GM12874 (cell line): ENCODE measurements around the gene ARHGAP26.

Source experiments
- TF ChIP-seq, protein P1 (sequence below): IDR thresholded peaks from 2 replicates; pipeline ENCODE4 v1.5.1; 2011; ENCODE audit warnings: low read depth, mild to moderate bottlenecking, control low read depth, low read length, moderate library complexity; ENCODE audit not compliant: insufficient read depth

ARHGAP26 gene

DNA sequence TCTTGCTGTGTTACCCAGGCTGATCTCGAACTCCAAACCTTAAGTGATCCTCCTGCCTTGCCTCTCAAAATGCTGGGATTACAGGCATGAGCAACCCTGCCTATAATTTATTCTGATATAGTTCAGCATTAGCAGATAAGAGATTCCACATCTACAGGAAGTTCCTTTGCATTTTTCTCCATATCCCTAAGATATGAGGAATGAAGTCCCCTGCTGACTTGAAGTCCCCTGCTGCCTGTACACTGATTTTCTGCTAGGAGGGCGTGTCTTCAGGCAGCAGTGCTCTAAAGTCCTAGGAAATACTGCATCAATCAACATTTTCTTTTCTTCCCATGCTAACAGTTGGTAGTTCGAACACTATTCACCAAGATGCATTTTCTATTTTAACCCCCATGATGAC lies 105.8 kb downstream of the ARHGAP26 start:
- TF ChIP-seq, protein P1, sequence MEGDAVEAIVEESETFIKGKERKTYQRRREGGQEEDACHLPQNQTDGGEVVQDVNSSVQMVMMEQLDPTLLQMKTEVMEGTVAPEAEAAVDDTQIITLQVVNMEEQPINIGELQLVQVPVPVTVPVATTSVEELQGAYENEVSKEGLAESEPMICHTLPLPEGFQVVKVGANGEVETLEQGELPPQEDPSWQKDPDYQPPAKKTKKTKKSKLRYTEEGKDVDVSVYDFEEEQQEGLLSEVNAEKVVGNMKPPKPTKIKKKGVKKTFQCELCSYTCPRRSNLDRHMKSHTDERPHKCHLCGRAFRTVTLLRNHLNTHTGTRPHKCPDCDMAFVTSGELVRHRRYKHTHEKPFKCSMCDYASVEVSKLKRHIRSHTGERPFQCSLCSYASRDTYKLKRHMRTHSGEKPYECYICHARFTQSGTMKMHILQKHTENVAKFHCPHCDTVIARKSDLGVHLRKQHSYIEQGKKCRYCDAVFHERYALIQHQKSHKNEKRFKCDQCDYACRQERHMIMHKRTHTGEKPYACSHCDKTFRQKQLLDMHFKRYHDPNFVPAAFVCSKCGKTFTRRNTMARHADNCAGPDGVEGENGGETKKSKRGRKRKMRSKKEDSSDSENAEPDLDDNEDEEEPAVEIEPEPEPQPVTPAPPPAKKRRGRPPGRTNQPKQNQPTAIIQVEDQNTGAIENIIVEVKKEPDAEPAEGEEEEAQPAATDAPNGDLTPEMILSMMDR = no peak

DNA sequence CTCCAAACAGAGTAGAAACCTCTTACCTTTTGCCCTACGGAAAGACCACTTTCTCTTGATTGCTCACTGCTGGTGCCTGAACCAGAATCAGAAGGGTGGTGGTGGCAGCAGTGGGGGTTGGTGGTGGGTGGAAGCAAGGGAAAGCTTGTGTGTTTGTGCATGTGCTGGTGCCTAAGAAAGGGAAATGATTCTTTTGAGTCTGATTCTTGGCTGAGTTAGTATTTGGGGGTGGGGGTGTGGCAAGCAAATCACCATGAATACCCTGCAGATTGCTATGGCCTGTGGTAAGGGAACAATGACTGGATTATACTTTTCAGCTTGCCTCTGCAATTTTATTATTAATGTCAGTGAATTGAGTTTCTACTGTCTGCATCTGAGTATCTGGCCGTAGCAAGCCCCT lies 106.6 kb downstream of the ARHGAP26 start:
- TF ChIP-seq, protein P1 = no peak

DNA sequence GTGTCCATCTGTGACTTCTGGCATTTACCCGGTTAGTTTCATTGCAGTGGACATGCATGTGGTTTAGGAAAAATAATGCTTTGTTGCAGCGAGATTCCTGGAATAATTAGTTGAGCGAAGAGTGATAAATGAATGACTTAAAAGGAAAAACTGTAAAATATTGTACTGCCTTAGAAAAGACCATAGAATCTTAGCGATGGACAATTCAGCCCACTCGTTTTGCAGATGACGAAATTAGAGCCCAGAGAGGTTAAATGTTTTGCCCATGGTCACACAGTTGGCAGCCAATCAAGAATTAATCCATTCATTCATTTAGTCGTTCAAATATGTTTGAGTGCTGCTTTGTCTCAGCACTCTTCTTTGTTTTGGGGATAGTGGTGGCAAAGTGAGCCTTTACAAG lies 107.9 kb downstream of the ARHGAP26 start:
- TF ChIP-seq, protein P1 = no peak

DNA sequence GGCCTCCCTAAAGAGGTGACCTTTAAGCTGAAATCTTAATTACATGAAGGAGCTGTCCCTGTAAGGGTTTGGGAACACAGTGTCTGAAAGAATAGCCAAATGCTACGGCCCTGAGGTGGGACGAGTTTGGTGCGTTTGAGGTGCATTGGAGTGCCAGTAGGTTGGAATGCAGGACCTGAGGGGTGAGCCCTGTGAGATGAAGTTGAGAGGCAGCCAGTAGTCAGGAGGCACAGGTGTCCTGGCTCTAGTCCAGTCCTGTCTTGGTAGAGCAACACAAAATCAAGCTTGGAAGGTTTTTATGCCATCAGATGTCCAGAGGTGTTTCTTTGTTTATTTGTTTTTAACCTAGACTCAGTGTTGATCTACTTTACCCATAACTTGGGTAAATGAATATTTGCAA lies 108.5 kb downstream of the ARHGAP26 start:
- TF ChIP-seq, protein P1 = no peak

DNA sequence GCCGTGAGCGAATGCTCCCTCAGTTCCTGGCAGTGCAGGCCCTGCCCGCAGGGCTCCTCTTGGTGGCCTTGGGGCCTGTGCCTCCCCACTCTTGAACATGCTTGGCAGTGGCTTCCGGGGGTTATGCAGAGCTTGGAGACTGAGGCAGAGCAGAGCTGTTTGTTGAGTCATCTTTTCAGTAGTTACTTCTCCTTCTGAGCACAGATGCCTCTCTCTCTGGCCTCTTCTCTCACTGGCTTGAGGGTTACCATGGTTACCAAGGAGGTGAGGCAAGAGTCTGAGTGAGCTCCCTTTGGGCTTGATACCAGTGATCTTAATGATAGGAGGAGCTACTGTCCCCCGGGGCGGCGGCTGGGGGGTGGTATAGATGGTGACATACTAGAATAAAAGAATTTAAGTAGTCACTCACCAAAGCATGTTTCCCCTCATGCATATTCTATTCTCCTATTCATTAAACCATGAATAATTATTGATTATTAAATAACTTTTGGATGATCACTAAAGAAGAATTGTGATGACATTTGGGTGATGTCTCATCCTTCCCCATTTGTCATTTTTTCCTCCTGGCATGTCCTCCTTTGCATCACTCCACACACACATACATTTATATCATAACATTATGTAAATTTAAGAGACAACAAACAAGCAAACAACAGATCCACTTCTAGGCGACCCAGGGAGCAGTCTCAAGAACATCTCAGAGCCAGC lies 111.1 kb downstream of the ARHGAP26 start:
- TF ChIP-seq, protein P1 = no peak

DNA sequence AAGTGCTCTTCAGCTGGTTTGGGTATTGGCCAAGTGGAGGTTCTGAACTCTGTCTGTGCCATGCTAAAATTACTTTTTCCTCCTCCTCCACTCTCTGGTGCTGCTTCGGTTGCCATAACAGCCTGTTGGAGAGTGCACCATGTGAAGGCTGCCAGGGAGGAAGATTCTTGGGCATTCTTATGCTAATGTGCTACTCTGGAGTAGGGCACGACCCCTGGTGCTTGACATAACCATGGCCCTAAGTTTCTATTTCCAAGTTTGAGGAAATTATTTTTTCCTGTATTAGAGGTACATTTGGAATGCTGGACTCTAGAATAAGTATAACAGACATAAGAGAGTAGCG lies 111.6 kb downstream of the ARHGAP26 start:
- TF ChIP-seq, protein P1 = no peak

DNA sequence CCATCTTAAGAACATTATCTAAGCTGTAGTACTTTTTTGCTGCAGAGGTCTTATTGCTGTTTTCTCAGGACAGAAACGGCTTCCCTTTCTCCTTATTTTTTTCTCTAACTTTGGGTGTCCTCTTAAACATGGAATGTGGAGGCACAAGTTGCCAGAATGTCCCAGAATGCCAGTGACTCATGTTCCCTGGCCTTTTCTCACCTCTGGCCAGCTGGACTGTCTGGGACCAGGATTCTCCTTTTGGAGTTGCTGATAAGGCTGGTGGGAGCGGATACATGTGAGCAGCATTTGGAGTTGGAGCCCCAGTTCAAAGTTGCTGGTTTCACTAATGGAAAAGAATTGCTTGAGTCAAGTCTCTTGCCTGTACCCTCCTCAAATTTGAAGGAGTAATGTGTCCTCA lies 112.8 kb downstream of the ARHGAP26 start:
- TF ChIP-seq, protein P1 = no peak
